GM18858 (cell line): Measurements from ENCODE around the gene HAPLN2.
A peak's percentile ranks its signal among the peaks of the same experiment; 100 is the strongest.

Experiments used
- ATAC-seq: cut with Tn5 transposase; IDR thresholded peaks from one replicate; pipeline ENCODE4 v1.9.1; 2021; ENCODE audit not compliant: unreplicated experiment

HAPLN2 gene

GRCh38 chr1:156659988-156660751 is 41.0 kb downstream of the HAPLN2 start:
- peak; percentile 49 for ATAC-seq

- ATAC-seq, result no peak
Observed at GRCh38 chr1:156660752-156661112, 41.5 kb downstream of the HAPLN2 start.

GRCh38 chr1:156662005-156662799 is 43.0 kb downstream of the HAPLN2 start:
- ATAC-seq, result no peak

- ATAC-seq, result no peak
Observed at GRCh38 chr1:156662800-156663055, 43.5 kb downstream of the HAPLN2 start.

- ATAC-seq, result no peak
Observed at GRCh38 chr1:156663178-156663577, 44.0 kb downstream of the HAPLN2 start.

GRCh38 chr1:156664046-156664766 is 45.0 kb downstream of the HAPLN2 start:
- no peak for ATAC-seq

- ATAC-seq, result no peak
Observed at GRCh38 chr1:156664767-156665411, 45.7 kb downstream of the HAPLN2 start.

- ATAC-seq, result no peak
Observed at GRCh38 chr1:156665539-156665938, 46.3 kb downstream of the HAPLN2 start.

GRCh38 chr1:156666862-156667609 is 47.8 kb downstream of the HAPLN2 start:
- ATAC-seq, result no peak

- no peak for ATAC-seq
Observed at GRCh38 chr1:156667610-156667967, 48.4 kb downstream of the HAPLN2 start.

- no peak for ATAC-seq
Observed at GRCh38 chr1:156667968-156668709, 48.9 kb downstream of the HAPLN2 start.

GRCh38 chr1:156668801-156669637 is 49.8 kb downstream of the HAPLN2 start:
- ATAC-seq, result no peak

GRCh38 chr1:156669794-156670193 is 50.6 kb downstream of the HAPLN2 start:
- ATAC-seq, result no peak

- ATAC-seq, result no peak
Observed at GRCh38 chr1:156670359-156670758, 51.1 kb downstream of the HAPLN2 start.

- no peak for ATAC-seq
Observed at GRCh38 chr1:156670791-156671190, 51.6 kb downstream of the HAPLN2 start.

GRCh38 chr1:156671804-156672203 is 52.6 kb downstream of the HAPLN2 start:
- no peak for ATAC-seq

GRCh38 chr1:156673387-156674121 is 54.3 kb downstream of the HAPLN2 start:
- ATAC-seq, result no peak
